MM.1S (cell line): ENCODE measurements around the gene SHC2.

ENCODE experiments used
- DNase-seq: peaks from one replicate; pipeline ENCODE4 v3.0.0-alpha.2; 2015
- H2AFZ ChIP-seq: fragments of 300-600 bp; sonication (generic); 2 replicates; pipeline ENCODE4 v1.6.0; 2016; ENCODE audit warnings: antibody characterized with exemption, low read length
- H3F3A ChIP-seq: fragments of 300-600 bp; sonication (generic); 2 replicates; pipeline ENCODE4 v1.6.1; 2016; ENCODE audit warnings: mild to moderate bottlenecking, antibody characterized with exemption, low read length, moderate library complexity, mixed read lengths; ENCODE audit not compliant: insufficient read depth
- H3K27ac ChIP-seq: fragments of 300-600 bp; sonication (generic); 2 replicates; pipeline ENCODE4 v1.5.1; 2016; ENCODE audit warnings: mild to moderate bottlenecking, low read length
- H3K27me3 ChIP-seq: fragments of 300-600 bp; sonication (generic); replicated peaks from 2 replicates; pipeline ENCODE4 v1.6.0; 2016; ENCODE audit warnings: low read length; ENCODE audit not compliant: insufficient read depth
- H3K36me3 ChIP-seq: fragments of 300-600 bp; sonication (generic); replicated peaks from 2 replicates; pipeline ENCODE4 v1.6.1; 2016; ENCODE audit warnings: mild to moderate bottlenecking, low read length, mixed read lengths; ENCODE audit not compliant: insufficient read depth
- H3K4me1 ChIP-seq: fragments of 300-600 bp; sonication (generic); 2 replicates; pipeline ENCODE4 v1.6.1; 2016; ENCODE audit warnings: low read length, mixed read lengths
- H3K4me2 ChIP-seq: fragments of 300-600 bp; sonication (generic); 2 replicates; pipeline ENCODE4 v1.6.0; 2016; ENCODE audit warnings: low read depth, low read length
- H3K4me3 ChIP-seq: fragments of 300-600 bp; sonication (generic); 2 replicates; pipeline ENCODE4 v1.5.1; 2016; ENCODE audit warnings: low read length, mixed read lengths
- H3K79me2 ChIP-seq: fragments of 300-600 bp; sonication (generic); 2 replicates; pipeline ENCODE4 v1.6.1; 2016; ENCODE audit warnings: mixed run types, low read length, mixed read lengths
- H3K9ac ChIP-seq: fragments of 300-600 bp; sonication (generic); 2 replicates; pipeline ENCODE4 v1.6.1; 2016; ENCODE audit warnings: low read length, mixed read lengths
- H3K9me2 ChIP-seq: fragments of 300-600 bp; sonication (generic); replicated peaks from 2 replicates; pipeline ENCODE4 v1.6.1; 2016; ENCODE audit warnings: mild to moderate bottlenecking, low read length, mixed read lengths; ENCODE audit not compliant: insufficient read depth
- H3K9me3 ChIP-seq: fragments of 300-600 bp; sonication (generic); replicated peaks from 2 replicates; pipeline ENCODE4 v1.6.1; 2016; ENCODE audit warnings: mild to moderate bottlenecking, low read length, mixed read lengths; ENCODE audit not compliant: insufficient read depth
- H4K20me1 ChIP-seq: fragments of 300-600 bp; sonication (generic); 2 replicates; pipeline ENCODE4 v1.6.1; 2016; ENCODE audit warnings: mild to moderate bottlenecking, low read length, moderate library complexity, mixed read lengths; ENCODE audit not compliant: insufficient read depth
- EZH2 ChIP-seq: fragments of 300-600 bp; sonication (generic); optimal IDR thresholded peaks from 2 replicates; pipeline ENCODE3; 2017; ENCODE audit warnings: low read depth, mild to moderate bottlenecking, antibody characterized with exemption, low read length, mixed read lengths
- EZH2phosphoT487 ChIP-seq: fragments of 300-600 bp; sonication (generic); IDR thresholded peaks from 2 replicates; pipeline ENCODE4 v1.6.1; 2018; ENCODE audit warnings: antibody characterized with exemption, low read length
- TF ChIP-seq, protein P1 (sequence below): fragments of 300-600 bp; sonication (generic); IDR thresholded peaks from 2 replicates; pipeline ENCODE4 v1.5.1; 2016; ENCODE audit warnings: antibody characterized with exemption, low read length, mixed read lengths

The SHC2 gene

DNA sequence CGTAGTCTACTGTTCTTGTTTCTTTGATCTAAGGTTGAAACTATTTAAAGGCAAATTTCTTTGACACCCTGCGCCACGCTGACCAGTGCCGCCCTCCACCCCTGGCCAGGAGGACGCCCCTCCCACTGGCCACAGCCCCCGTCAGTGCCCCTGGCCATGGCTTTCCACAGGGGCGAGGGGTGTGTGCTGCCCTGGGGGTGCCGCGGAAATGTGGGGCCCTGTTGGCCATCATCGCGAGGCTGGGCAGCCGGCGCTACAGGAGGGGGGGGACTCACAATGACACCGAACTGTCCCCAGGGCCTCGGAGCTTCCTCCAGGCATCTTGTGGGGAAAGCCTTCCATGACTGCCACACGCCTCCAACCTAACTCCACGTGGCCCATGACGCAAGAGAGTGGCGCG, 10.9 kb downstream of the SHC2 start:
- Histone ChIP-seq H4K20me1 (no peaks in the 10 kb centered on the region), H3K27ac (no peak overlapping the region), H3K4me1 (no peaks in the 10 kb centered on the region), H3K36me3 (no peaks in the 10 kb centered on the region), H3K4me2 (no peak overlapping the region), H3K4me3 (no peak overlapping the region), H3K9me2 (no peaks in the 10 kb centered on the region), H3K9ac (no peak overlapping the region), H2AFZ (no peak overlapping the region), H3K9me3 (no peaks in the 10 kb centered on the region), H3K27me3 (peaks cover 82% of the 10 kb centered on the region), H3K79me2 (no peaks in the 10 kb centered on the region), H3F3A (no peaks in the 10 kb centered on the region)
- no peak for DNase-seq
- TF ChIP-seq, protein P1, sequence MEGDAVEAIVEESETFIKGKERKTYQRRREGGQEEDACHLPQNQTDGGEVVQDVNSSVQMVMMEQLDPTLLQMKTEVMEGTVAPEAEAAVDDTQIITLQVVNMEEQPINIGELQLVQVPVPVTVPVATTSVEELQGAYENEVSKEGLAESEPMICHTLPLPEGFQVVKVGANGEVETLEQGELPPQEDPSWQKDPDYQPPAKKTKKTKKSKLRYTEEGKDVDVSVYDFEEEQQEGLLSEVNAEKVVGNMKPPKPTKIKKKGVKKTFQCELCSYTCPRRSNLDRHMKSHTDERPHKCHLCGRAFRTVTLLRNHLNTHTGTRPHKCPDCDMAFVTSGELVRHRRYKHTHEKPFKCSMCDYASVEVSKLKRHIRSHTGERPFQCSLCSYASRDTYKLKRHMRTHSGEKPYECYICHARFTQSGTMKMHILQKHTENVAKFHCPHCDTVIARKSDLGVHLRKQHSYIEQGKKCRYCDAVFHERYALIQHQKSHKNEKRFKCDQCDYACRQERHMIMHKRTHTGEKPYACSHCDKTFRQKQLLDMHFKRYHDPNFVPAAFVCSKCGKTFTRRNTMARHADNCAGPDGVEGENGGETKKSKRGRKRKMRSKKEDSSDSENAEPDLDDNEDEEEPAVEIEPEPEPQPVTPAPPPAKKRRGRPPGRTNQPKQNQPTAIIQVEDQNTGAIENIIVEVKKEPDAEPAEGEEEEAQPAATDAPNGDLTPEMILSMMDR = no peak
- TF ChIP-seq EZH2 = no peak
- TF ChIP-seq EZH2phosphoT487 = no peak

DNA sequence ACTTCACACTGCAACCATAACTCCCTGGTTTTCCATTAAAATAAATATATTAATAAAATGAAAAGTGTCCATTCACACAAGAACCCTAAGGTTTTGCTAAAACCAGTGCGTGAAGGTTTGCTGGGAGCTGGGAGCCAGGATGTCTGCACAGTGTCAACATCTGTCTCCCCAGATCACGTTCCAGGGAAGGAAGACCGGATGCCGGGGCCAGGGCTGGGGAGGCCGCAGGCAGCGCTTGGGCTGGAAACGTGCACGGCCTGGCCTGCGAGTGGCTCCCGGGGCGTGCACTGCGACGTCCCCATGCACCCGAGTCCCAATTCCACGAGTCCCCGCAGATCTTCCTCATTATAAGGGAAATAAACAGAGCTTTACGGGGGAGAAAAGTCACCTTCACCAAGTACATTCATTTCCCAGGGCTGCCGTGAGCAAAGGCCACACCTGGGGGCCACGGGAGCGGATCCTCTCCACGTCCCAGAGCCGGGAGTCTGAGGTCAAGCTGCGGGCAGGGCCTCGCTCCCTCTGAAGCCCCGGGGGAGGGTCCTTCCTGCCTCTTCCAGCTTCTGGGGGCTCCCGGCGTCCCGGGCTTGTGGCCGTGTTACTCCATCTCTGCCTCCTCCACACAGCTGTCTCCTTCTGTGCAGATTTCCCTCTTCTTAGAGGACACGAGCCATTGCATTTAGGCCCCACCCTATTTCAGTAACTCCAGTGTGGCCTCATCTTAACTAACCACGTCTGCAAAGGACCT, 12.8 kb downstream of the SHC2 start:
- H3K9me3 ChIP-seq = no peaks in the 10 kb centered on the region
- H3K9ac ChIP-seq = no peak overlapping the region
- no peak for DNase-seq
- no peaks in the 10 kb centered on the region for H3F3A ChIP-seq
- H3K9me2 ChIP-seq = no peaks in the 10 kb centered on the region
- no peaks in the 10 kb centered on the region for H3K79me2 ChIP-seq
- H3K4me1 ChIP-seq = no peaks in the 10 kb centered on the region
- no peak overlapping the region for H3K4me3 ChIP-seq
- TF ChIP-seq EZH2 (no peak), EZH2phosphoT487 (no peak)
- TF ChIP-seq, protein P1 = no peak
- H4K20me1 ChIP-seq = no peaks in the 10 kb centered on the region
- H3K36me3 ChIP-seq = no peaks in the 10 kb centered on the region
- H3K27me3 ChIP-seq = peaks cover 72% of the 10 kb centered on the region
- H2AFZ ChIP-seq = no peak overlapping the region
- no peak overlapping the region for H3K4me2 ChIP-seq
- no peak overlapping the region for H3K27ac ChIP-seq

DNA sequence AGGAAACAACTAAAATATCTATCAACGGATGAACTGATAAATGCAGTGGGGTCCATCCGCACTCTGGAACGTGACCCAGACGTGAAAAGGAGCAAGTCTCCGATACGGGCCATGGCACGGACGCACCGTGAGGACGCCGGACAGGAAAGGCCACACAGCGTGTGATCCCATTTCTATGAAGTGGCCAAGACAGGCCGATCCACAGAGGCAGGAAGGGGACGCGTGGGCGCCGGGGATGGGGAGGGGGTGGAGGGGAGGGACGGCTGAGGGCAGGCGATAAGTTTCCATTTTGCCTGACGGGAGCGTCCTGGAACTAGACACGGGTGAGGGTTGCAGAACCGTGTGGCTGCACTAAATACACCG, 13.8 kb downstream of the SHC2 start:
- Histone ChIP-seq H4K20me1 (no peaks in the 10 kb centered on the region), H3K4me3 (no peak overlapping the region), H3K9me2 (no peaks in the 10 kb centered on the region), H3K79me2 (no peaks in the 10 kb centered on the region), H3K4me2 (no peak overlapping the region), H3K27me3 (peaks cover 66% of the 10 kb centered on the region), H3K27ac (no peak overlapping the region), H3F3A (no peaks in the 10 kb centered on the region), H3K4me1 (no peaks in the 10 kb centered on the region), H2AFZ (no peak overlapping the region), H3K9ac (no peak overlapping the region), H3K9me3 (no peaks in the 10 kb centered on the region), H3K36me3 (no peaks in the 10 kb centered on the region)
- no peak for DNase-seq
- TF ChIP-seq, protein P1 = no peak
- no peak for TF ChIP-seq EZH2phosphoT487
- no peak for TF ChIP-seq EZH2
